HCT116 (cell line): ENCODE data around the gene TMPO. TPM values are rescaled to one million over a fixed set of nuclear protein-coding genes. Genes with fewer than 3 reads are reported as not detected.

Source experiments
- ATAC-seq: fragments of 200-7000 bp; cut with Tn5 transposase; 2 replicates; pipeline ENCODE4 v1.9.1; 2020; ENCODE audit warnings: mild to moderate bottlenecking, moderate library complexity
- BruUV-seq: library from RNA; stranded (reverse); fragments of 400-500 nt; replicated peaks from 2 replicates; lab custom pipeline; 2021; lab: Mats Ljungman, UMichigan
- CTCF ChIA-PET: fragments of 300-600 bp; sonication (Branson Sonifier 250); formaldehyde crosslinking; loops from one replicate; lab custom pipeline; 2021; ENCODE audit warnings: antibody characterized with exemption; lab: Charles Lee
- POLR2A ChIA-PET: fragments of 300-600, 350-600 bp; sonication (Branson Sonifier 250); formaldehyde crosslinking; loops from one replicate; lab custom pipeline; 2021; ENCODE audit warnings: antibody characterized with exemption; lab: Charles Lee
- RAD21 ChIA-PET, 2 experiments: fragments of 300-600 bp; sonication (Branson Sonifier 250); formaldehyde crosslinking; loops; one replicate each; lab custom pipeline; 2023; ENCODE audit warnings: low total read pairs in 2 of 2; ENCODE audit not compliant: uncharacterized antibody in 2 of 2, unreplicated experiment in 2 of 2, low non-redundant PET in 1 of 2; lab: Charles Lee
- DNase-seq: peaks from one replicate; pipeline ENCODE4 v3.0.0-alpha.2; 2010; ENCODE audit warnings: low read depth, low spot score
- H2AFZ ChIP-seq: fragments of 200-600 bp; shearing (Covaris generic), sonication (generic); 2 replicates; pipeline ENCODE4 v1.6.1; 2017; ENCODE audit warnings: low read depth, mixed run types, mixed read lengths, antibody characterized with exemption, low read length; ENCODE audit not compliant: poor library complexity, severe bottlenecking
- H3K27ac ChIP-seq: 2 replicates; pipeline ENCODE4 v1.5.1; 2012; ENCODE audit warnings: low read depth, low read length
- H3K27me3 ChIP-seq: fragments of 200-600 bp; sonication (generic); 2 replicates; pipeline ENCODE4 v1.6.1; 2016; ENCODE audit warnings: mixed run types, low read length, mixed read lengths; ENCODE audit not compliant: insufficient read depth
- H3K36me3 ChIP-seq, 2 experiments: fragments of 200-500 bp in 1 of 2; fragments of 200-600 bp in 1 of 2; sonication (Bioruptor generic) in 1 of 2; sonication (generic) in 1 of 2; 2 replicates each; pipeline versions ENCODE4 v1.5.1 to v1.6.1; 2014 to 2016; ENCODE audit warnings: low read length in 2 of 2, inconsistent platforms in 1 of 2, mixed read lengths in 1 of 2, mixed run types in 1 of 2; ENCODE audit not compliant: insufficient read depth in 2 of 2, control insufficient read depth in 1 of 2
- H3K4me1 ChIP-seq, 2 experiments: fragments of 200-600 bp in 1 of 2; sonication (generic) in 1 of 2; 2 replicates each; pipeline versions ENCODE4 v1.5.1 to v1.6.1; 2012 to 2017; ENCODE audit warnings: low read length in 2 of 2, inconsistent platforms in 1 of 2, mild to moderate bottlenecking in 1 of 2, mixed read lengths in 1 of 2, mixed run types in 1 of 2, moderate library complexity in 1 of 2; ENCODE audit not compliant: insufficient read depth in 2 of 2, control insufficient read depth in 1 of 2
- H3K4me2 ChIP-seq: fragments of 200-600 bp; sonication (generic); 2 replicates; pipeline ENCODE4 v1.6.1; 2017; ENCODE audit warnings: mixed run types, low read length, mixed read lengths
- H3K4me3 ChIP-seq, 2 experiments: fragments of 200-600 bp in 1 of 2; sonication (generic) in 1 of 2; replicated peaks in 1 of 2; 2 replicates each; pipeline ENCODE4 v1.5.1; 2011 to 2016; ENCODE audit warnings: low read length in 2 of 2, control low read depth in 1 of 2, low read depth in 1 of 2, mild to moderate bottlenecking in 1 of 2, mixed read lengths in 1 of 2, mixed run types in 1 of 2
- H3K79me2 ChIP-seq: fragments of 200-600 bp; sonication (generic); 2 replicates; pipeline ENCODE4 v1.6.1; 2017; ENCODE audit warnings: mild to moderate bottlenecking, mixed run types, low read length, moderate library complexity, mixed read lengths; ENCODE audit not compliant: insufficient read depth
- H3K9ac ChIP-seq: fragments of 200-600 bp; sonication (generic); 2 replicates; pipeline ENCODE4 v1.6.1; 2016; ENCODE audit warnings: low read length, mixed read lengths
- H3K9me2 ChIP-seq: fragments of 200-600 bp; sonication (generic), shearing (Covaris generic); 2 replicates; pipeline ENCODE4 v1.6.1; 2017; ENCODE audit warnings: mixed run types, mild to moderate bottlenecking, moderate library complexity; ENCODE audit not compliant: insufficient read depth
- H3K9me3 ChIP-seq, 2 experiments: fragments of 200-500 bp in 1 of 2; fragments of 200-600 bp in 1 of 2; sonication (Bioruptor generic) in 1 of 2; sonication (generic) in 1 of 2; 2 replicates each; pipeline ENCODE4 v1.6.1; 2014 to 2017; ENCODE audit warnings: low read length in 2 of 2, mixed read lengths in 2 of 2, inconsistent platforms in 1 of 2, low read depth in 1 of 2, mild to moderate bottlenecking in 1 of 2, mixed run types in 1 of 2, moderate library complexity in 1 of 2; ENCODE audit not compliant: control insufficient read depth in 1 of 2, insufficient read depth in 1 of 2
- H4K20me1 ChIP-seq: fragments of 200-600 bp; sonication (generic), shearing (Covaris generic); 2 replicates; pipeline ENCODE4 v1.6.1; 2017; ENCODE audit warnings: mixed run types, mild to moderate bottlenecking, moderate library complexity; ENCODE audit not compliant: insufficient read depth
- CBX3 ChIP-seq: IDR thresholded peaks from 2 replicates; pipeline ENCODE4 v1.6.1; 2012; ENCODE audit warnings: low read depth
- CEBPB ChIP-seq: IDR thresholded peaks from 2 replicates; pipeline ENCODE4 v1.6.1; 2012; ENCODE audit warnings: low read depth
- EGR1 ChIP-seq: IDR thresholded peaks from 2 replicates; pipeline ENCODE4 v1.6.1; 2012; ENCODE audit warnings: low read depth
- ELF1 ChIP-seq: IDR thresholded peaks from 2 replicates; pipeline ENCODE4 v1.6.1; 2012; ENCODE audit warnings: low read depth, borderline replicate concordance
- EZH2 ChIP-seq: fragments of 200-600 bp; sonication (generic); IDR thresholded peaks from 2 replicates; pipeline ENCODE4 v1.6.1; 2017; ENCODE audit warnings: antibody characterized with exemption, mixed run types
- EZH2phosphoT487 ChIP-seq: fragments of 200-600 bp; IDR thresholded peaks from 2 replicates; pipeline ENCODE4 v1.6.1; 2018; ENCODE audit warnings: antibody characterized with exemption, borderline replicate concordance
- FOSL1 ChIP-seq: IDR thresholded peaks from 2 replicates; pipeline ENCODE4 v1.6.1; 2012; ENCODE audit warnings: low read depth
- JUND ChIP-seq: IDR thresholded peaks from 2 replicates; pipeline ENCODE4 v1.6.1; 2012
- MAX ChIP-seq: IDR thresholded peaks from 2 replicates; pipeline ENCODE4 v1.6.1; 2012
- POLR2A ChIP-seq: IDR thresholded peaks from 2 replicates; pipeline ENCODE4 v1.7.0; 2011; ENCODE audit warnings: borderline replicate concordance; ENCODE audit not compliant: insufficient read depth, insufficient read length; ENCODE audit errors: extremely low read depth
- POLR2AphosphoS5 ChIP-seq: IDR thresholded peaks from 2 replicates; pipeline ENCODE4 v1.6.1; 2011; ENCODE audit warnings: mild to moderate bottlenecking, low read depth, low read length, moderate library complexity
- RAD21 ChIP-seq: IDR thresholded peaks from 2 replicates; pipeline ENCODE4 v1.6.1; 2012; ENCODE audit warnings: low read depth, mild to moderate bottlenecking
- SIN3A ChIP-seq: IDR thresholded peaks from 2 replicates; pipeline ENCODE4 v1.6.1; 2012; ENCODE audit warnings: low read depth
- SP1 ChIP-seq: IDR thresholded peaks from 2 replicates; pipeline ENCODE4 v1.6.1; 2012; ENCODE audit warnings: low read depth
- SRF ChIP-seq: IDR thresholded peaks from 2 replicates; pipeline ENCODE4 v1.6.1; 2012; ENCODE audit warnings: low read depth
- TCF7L2 ChIP-seq: IDR thresholded peaks from 2 replicates; pipeline ENCODE4 v1.7.0; 2011; ENCODE audit warnings: borderline replicate concordance, inconsistent platforms; ENCODE audit not compliant: insufficient read depth, insufficient read length; ENCODE audit errors: extremely low read depth
- YY1 ChIP-seq: IDR thresholded peaks from 2 replicates; pipeline ENCODE4 v1.6.1; 2011; ENCODE audit warnings: low read length, low read depth, moderate library complexity, mild to moderate bottlenecking; ENCODE audit not compliant: insufficient replicate concordance; ENCODE audit errors: extremely low read depth
- ZFX ChIP-seq: fragments of 450-650 bp; IDR thresholded peaks from 2 replicates; pipeline ENCODE4 v1.6.1; 2017
- ZNF274 ChIP-seq: fragments of 200-500 bp; sonication (Bioruptor generic); IDR thresholded peaks from 2 replicates; pipeline ENCODE4 v1.6.1; 2014; ENCODE audit warnings: mild to moderate bottlenecking, low read depth, low read length, inconsistent platforms
- intact Hi-C: fragments of 100-400 bp; cut with micrococcal nuclease; formaldehyde crosslinking; loops from 2 replicates; pipeline ENCODE4 v1.10.0; 2022
- total RNA-seq: library from RNA; stranded (reverse); gene quantifications from one replicate; pipeline ENCODE4 v1.2.1, GENCODE V29; 2021; ENCODE audit not compliant: unreplicated experiment
- TF ChIP-seq, protein P1 (sequence below): IDR thresholded peaks from 2 replicates; pipeline ENCODE4 v1.6.1; 2011; ENCODE audit warnings: mild to moderate bottlenecking, low read length, moderate library complexity; ENCODE audit not compliant: insufficient replicate concordance; ENCODE audit errors: extremely low read depth
- TF ChIP-seq, protein P2 (sequence below): IDR thresholded peaks from 2 replicates; pipeline ENCODE4 v1.6.1; 2012
- TF ChIP-seq, protein P3 (sequence below), 3 experiments: fragments of 200-600 bp in 1 of 3; sonication (generic) in 1 of 3; IDR thresholded peaks in 2 of 3; conservative IDR thresholded peaks in 1 of 3; 2 replicates each; pipeline ENCODE4 v1.5.1; 2012 to 2017; ENCODE audit warnings: low read depth in 2 of 3, low read length in 2 of 3, antibody characterized with exemption in 1 of 3, borderline replicate concordance in 1 of 3, control low read depth in 1 of 3, mild to moderate bottlenecking in 1 of 3, mixed read lengths in 1 of 3, mixed run types in 1 of 3, moderate library complexity in 1 of 3; ENCODE audit not compliant: insufficient read depth in 1 of 3

Gene TMPO
- total RNA-seq, 1 experiment from 2014 or later, result 207 TPM

DNA sequence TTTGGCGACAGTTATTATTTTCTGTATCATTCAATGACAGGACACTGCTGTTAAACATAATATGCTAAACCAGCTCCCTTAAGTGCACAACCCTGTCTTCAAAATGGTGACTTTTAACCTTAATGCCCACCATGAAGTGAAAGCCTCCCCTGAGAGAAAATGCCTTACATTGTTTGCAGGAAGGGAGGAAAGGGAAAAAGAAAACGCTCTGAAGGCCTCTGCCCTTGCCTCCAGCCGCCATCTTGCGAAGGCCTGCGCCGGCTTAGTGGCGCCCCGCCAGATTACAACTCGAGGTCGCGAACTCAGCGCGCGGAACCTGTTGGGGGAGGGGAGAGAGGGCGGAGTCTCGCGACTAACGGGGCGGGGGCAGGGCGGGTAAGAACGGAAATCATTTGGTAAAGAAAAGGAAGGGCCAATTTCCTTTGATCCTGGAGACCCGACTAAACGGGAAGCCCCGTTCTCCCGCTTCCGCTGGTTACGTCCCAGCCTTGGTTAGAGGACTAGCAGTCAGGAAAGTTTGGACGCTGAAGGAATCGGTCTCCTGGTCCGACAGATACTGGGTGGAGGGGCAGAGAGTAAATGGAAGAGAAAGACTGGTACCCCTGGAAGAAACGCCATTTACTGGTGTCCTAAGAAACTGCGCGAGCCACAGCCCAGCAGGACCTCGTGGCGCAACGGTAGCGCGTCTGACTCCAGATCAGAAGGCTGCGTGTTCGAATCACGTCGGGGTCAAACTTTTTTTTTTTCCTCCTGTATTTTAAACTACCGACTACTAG, 11.6 kb upstream of the TMPO start:
- Histone ChIP-seq H3K27ac (peak overlapping the region; percentile 63), H4K20me1 (no peaks in the 10 kb centered on the region), H2AFZ (peak overlapping the region; percentile 94), H3K9ac (peak overlapping the region; percentile 56), H3K4me1 (peaks cover 32 to 58% of the 10 kb centered on the region in 2 experiments; a peak in 3 of 4 replicates), H3K4me2 (peak overlapping the region; percentile 73), H3K9me3 (no peaks in the 10 kb centered on the region), H3K4me3 (peak overlapping the region; percentile 48 to 56), H3K36me3 (no peaks in the 10 kb centered on the region), H3K27me3 (no peaks in the 10 kb centered on the region), H3K9me2 (no peaks in the 10 kb centered on the region), H3K79me2 (no peaks in the 10 kb centered on the region)
- ChIA-PET CTCF (no interaction called here), RAD21 (no interaction called here), POLR2A (interaction anchor here (1.6 kb wide), 1 partner anchor 10 kb away, joined by 5 read pairs; no protein-coding TSS in a partner anchor)
- intact Hi-C loops, result loop anchor here (1.0 to 5.0 kb wide), 3 partner anchors 12 to 141 kb away; partner anchors contain the start of genes IKBIP, SLC25A3 and TMPO
- ATAC-seq (peak; percentile 65), DNase-seq (peak; percentile 89)
- no TSS peak for BruUV-seq
- TF ChIP-seq MAX (peak; percentile 75), ZFX (peak; percentile 48), SIN3A (no peak), POLR2A (peak; percentile 56), CEBPB (peak; percentile 44; the same call in 1 of the 2 replicates), SP1 (peak; percentile 73), ELF1 (no peak), YY1 (peak; percentile 94), RAD21 (no peak), JUND (no peak), TCF7L2 (peak; percentile 91), CBX3 (peak; percentile 95), FOSL1 (peak; percentile 29; the same call in 1 of the 2 replicates), EZH2 (no peak), EZH2phosphoT487 (no peak), ZNF274 (no peak), POLR2AphosphoS5 (peak; percentile 54; the same call in 1 of the 2 replicates), SRF (no peak), EGR1 (no peak)
- TF ChIP-seq, protein P1, sequence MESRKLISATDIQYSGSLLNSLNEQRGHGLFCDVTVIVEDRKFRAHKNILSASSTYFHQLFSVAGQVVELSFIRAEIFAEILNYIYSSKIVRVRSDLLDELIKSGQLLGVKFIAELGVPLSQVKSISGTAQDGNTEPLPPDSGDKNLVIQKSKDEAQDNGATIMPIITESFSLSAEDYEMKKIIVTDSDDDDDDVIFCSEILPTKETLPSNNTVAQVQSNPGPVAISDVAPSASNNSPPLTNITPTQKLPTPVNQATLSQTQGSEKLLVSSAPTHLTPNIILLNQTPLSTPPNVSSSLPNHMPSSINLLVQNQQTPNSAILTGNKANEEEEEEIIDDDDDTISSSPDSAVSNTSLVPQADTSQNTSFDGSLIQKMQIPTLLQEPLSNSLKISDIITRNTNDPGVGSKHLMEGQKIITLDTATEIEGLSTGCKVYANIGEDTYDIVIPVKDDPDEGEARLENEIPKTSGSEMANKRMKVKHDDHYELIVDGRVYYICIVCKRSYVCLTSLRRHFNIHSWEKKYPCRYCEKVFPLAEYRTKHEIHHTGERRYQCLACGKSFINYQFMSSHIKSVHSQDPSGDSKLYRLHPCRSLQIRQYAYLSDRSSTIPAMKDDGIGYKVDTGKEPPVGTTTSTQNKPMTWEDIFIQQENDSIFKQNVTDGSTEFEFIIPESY, result no peak
- TF ChIP-seq, protein P2, sequence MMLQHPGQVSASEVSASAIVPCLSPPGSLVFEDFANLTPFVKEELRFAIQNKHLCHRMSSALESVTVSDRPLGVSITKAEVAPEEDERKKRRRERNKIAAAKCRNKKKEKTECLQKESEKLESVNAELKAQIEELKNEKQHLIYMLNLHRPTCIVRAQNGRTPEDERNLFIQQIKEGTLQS, result peak; percentile 98
- TF ChIP-seq, protein P3, sequence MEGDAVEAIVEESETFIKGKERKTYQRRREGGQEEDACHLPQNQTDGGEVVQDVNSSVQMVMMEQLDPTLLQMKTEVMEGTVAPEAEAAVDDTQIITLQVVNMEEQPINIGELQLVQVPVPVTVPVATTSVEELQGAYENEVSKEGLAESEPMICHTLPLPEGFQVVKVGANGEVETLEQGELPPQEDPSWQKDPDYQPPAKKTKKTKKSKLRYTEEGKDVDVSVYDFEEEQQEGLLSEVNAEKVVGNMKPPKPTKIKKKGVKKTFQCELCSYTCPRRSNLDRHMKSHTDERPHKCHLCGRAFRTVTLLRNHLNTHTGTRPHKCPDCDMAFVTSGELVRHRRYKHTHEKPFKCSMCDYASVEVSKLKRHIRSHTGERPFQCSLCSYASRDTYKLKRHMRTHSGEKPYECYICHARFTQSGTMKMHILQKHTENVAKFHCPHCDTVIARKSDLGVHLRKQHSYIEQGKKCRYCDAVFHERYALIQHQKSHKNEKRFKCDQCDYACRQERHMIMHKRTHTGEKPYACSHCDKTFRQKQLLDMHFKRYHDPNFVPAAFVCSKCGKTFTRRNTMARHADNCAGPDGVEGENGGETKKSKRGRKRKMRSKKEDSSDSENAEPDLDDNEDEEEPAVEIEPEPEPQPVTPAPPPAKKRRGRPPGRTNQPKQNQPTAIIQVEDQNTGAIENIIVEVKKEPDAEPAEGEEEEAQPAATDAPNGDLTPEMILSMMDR (IDR thresholded peaks at IDR 0.05 in 2 of 3, conservative IDR thresholded peaks at IDR 0.05 in 1 of 3; ENCODE audit: borderline replicate concordance in 1 of 3, insufficient read depth in 1 of 3, low read depth in 2 of 3, low read length in 2 of 3), result no peak
